ENCODE measurements around the gene MYADM. TPM values are rescaled to one million over a fixed set of nuclear protein-coding genes. Genes with fewer than 3 reads are reported as not detected.

The MYADM gene
- total RNA-seq: 15.1 and 23.7 TPM in 2 replicates

DNA sequence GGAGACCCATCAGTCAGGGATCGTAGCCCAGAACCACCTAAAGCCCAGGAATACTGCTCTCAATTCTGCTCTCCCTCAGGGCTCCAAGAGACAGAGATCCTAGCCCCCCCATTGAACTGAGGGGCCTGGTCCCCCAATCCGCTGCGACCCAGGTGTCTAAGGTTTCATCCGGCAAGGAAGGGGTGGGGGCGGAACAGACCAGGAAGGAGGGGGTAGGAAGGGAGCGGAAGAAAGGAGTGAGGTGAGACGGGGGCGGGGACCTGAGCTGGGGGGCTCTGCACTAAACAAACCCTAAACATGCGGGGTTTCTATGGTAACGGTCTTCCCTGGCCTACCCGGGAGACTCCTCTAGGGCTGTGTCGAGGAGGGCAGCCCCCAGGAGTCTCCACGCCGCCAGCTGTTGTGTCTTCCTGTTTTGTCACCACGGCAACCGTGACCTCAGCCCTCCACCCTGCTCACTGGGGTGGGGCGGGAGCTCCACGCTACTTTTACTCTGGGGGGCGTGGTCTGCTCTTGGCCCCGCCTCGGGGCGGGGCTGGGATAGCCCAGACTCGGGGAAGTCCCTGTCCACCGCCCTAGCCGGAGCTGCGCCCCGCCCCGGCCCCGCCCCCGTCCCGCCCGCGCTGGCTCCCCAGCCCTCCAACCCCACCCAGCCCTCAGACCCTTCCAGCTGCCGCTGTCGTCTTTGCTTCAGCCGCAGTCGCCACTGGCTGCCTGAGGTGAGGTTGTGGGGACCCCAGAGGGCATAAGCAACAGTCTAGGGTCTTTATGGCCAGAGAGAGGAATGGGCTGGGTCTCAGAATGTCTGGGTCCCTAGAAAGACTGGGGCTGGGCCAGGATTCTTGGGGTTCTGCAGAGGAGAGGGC lies at the start of gene MYADM:
MYADM (plus strand) TSS at position 659 of the 866 bp plus-strand sequence. CDS start 5,647 bp downstream, outside the sequence.

GRCh38 chr19:53824134-53824611 lies 43.5 kb upstream of the MYADM start, which contains the start of gene NLRP12:
NLRP12 (minus strand) TSS chr19:53824314; CDS start chr19:53824174, 140 bp downstream.

GRCh38 chr19:53881482-53882390 lies 14.1 kb downstream of the MYADM start, which contains the start of gene PRKCG:
PRKCG (plus strand) TSS chr19:53882197; CDS start chr19:53882495, 298 bp downstream.

DNA sequence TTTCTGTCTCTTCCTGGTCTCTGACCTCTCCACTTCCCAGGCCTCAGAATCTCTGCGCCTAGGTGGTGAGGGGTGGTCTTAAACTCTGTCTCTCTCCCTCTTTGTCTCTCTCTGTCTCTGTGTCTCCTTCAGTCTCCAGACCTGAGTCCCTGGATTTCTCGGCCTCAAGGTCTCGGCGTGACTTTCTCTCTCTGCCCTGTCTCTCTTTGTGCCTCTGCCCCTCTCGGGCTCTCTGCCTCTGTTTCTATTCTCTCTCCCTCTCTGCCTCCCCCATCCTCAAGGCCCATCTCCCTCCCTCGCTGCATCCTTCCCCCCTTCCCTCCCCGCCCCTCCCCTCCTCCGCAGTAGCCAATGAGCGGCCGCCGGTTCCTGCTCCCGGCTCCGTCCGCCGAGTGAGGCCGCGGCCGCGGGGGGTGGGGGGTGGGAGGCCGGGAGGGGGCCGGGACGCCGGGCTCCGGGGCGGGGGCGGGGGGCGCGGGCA lies 41.3 kb downstream of the MYADM start, which contains the start of gene CACNG7:
CACNG7 (plus strand) TSS at position 344 of the 481 bp plus-strand sequence. CDS start 3,554 bp downstream, outside the sequence.

Other genes with a start within 250 kb of the MYADM start
- not detected in 2 replicates for gene DPRX, start 235.9 kb upstream of the MYADM start, total RNA-seq
- gene NLRP12, start 43.6 kb upstream of the MYADM start, total RNA-seq: not detected in 2 replicates
- not detected in 2 replicates for gene PRKCG, start 14.3 kb downstream of the MYADM start, total RNA-seq
- gene CACNG7, start 41.4 kb downstream of the MYADM start, total RNA-seq: 0.98 TPM in 1 of 2 replicates, not detected in the other
- gene CACNG8, start 95.1 kb downstream of the MYADM start, total RNA-seq: 0.20 TPM in 1 of 2 replicates, not detected in the other
- not detected in 2 replicates for gene CACNG6, start 123.8 kb downstream of the MYADM start, total RNA-seq
- gene VSTM1, start 196.0 kb downstream of the MYADM start, total RNA-seq: not detected in 2 replicates
- gene TARM1, start 213.5 kb downstream of the MYADM start, total RNA-seq: not detected in 2 replicates
- under 0.01 and 0.20 TPM in 2 replicates for gene OSCAR, start 232.9 kb downstream of the MYADM start, total RNA-seq
- gene NDUFA3, start 235.0 kb downstream of the MYADM start, total RNA-seq: 9.9 and 12.1 TPM in 2 replicates
- 8.4 and 10.3 TPM in 2 replicates for gene TFPT, start 247.8 kb downstream of the MYADM start, total RNA-seq
- gene PRPF31, start 247.9 kb downstream of the MYADM start, total RNA-seq: 49.6 and 55.5 TPM in 2 replicates

Measured in subcutaneous preadipocyte (primary cell).